Caco-2 (cell line): ENCODE data around the gene ADGRL3. TPM values are rescaled to one million over a fixed set of nuclear protein-coding genes. Genes with fewer than 3 reads are reported as not detected.

ENCODE experiments used
- BruUV-seq: library from RNA; stranded (reverse); fragments of 400-500 nt; replicated peaks from 2 replicates; lab custom pipeline; 2021; lab: Mats Ljungman, UMichigan
- CTCF ChIA-PET: fragments of 300-600 bp; sonication (Branson Sonifier 250); formaldehyde crosslinking; loops from one replicate; lab custom pipeline; 2022; ENCODE audit warnings: antibody characterized with exemption; lab: Charles Lee
- POLR2A ChIA-PET: fragments of 300-600 bp; sonication (Branson Sonifier 250); formaldehyde crosslinking; loops from one replicate; lab custom pipeline; 2022; ENCODE audit warnings: antibody characterized with exemption; lab: Charles Lee
- DNase-seq, 2 experiments: peaks; one replicate each; pipeline versions ENCODE4 v3.0.0 to v3.0.0-alpha.2; 2020 to 2022
- H3K27me3 ChIP-seq: replicated peaks from 2 replicates; pipeline ENCODE4 v1.6.0; 2011; ENCODE audit warnings: low read length; ENCODE audit not compliant: control insufficient read depth, insufficient read depth
- H3K36me3 ChIP-seq: 2 replicates; pipeline ENCODE4 v1.5.1; 2011; ENCODE audit warnings: low read length; ENCODE audit not compliant: control insufficient read depth, insufficient read depth
- H3K4me1 ChIP-seq: fragments of 250-450 bp; sonication (Bioruptor Pico); 2 replicates; pipeline ENCODE4 v1.5.1; 2020; ENCODE audit warnings: mild to moderate bottlenecking
- H3K4me3 ChIP-seq: 2 replicates; pipeline ENCODE4 v1.5.1; 2011; ENCODE audit warnings: low read depth, mild to moderate bottlenecking, control low read depth, low read length
- H3K9me3 ChIP-seq: fragments of 250-450 bp; sonication (Bioruptor Pico); 2 replicates; pipeline ENCODE4 v1.5.1; 2020; ENCODE audit warnings: mild to moderate bottlenecking, moderate library complexity
- H3K27ac Mint-ChIP-seq: one replicate; pipeline ENCODE4 v1.8.0; 2022; ENCODE audit warnings: mixed read lengths; ENCODE audit not compliant: unreplicated experiment
- H3K27me3 Mint-ChIP-seq: one replicate; pipeline ENCODE4 v1.8.0; 2022; ENCODE audit warnings: mixed read lengths; ENCODE audit not compliant: insufficient read depth, unreplicated experiment
- H3K36me3 Mint-ChIP-seq: one replicate; pipeline ENCODE4 v1.8.0; 2022; ENCODE audit warnings: mild to moderate bottlenecking, mixed read lengths; ENCODE audit not compliant: insufficient read depth, unreplicated experiment
- H3K4me1 Mint-ChIP-seq: one replicate; pipeline ENCODE4 v1.8.0; 2022; ENCODE audit warnings: low read depth, mixed read lengths; ENCODE audit not compliant: unreplicated experiment
- H3K4me3 Mint-ChIP-seq: one replicate; pipeline ENCODE4 v1.8.0; 2022; ENCODE audit warnings: mild to moderate bottlenecking, moderate library complexity, mixed read lengths; ENCODE audit not compliant: unreplicated experiment
- H3K9me3 Mint-ChIP-seq: one replicate; pipeline ENCODE4 v1.8.0; 2022; ENCODE audit warnings: mixed read lengths; ENCODE audit not compliant: unreplicated experiment
- intact Hi-C: fragments of 100-400 bp; cut with micrococcal nuclease; formaldehyde crosslinking; loops from one replicate; pipeline ENCODE4 v1.10.0; 2022; ENCODE audit not compliant: unreplicated experiment
- total RNA-seq: library from RNA; stranded (reverse); gene quantifications from 2 replicates; pipeline ENCODE4 v1.2.3, GENCODE V29; 2022
- TF ChIP-seq, protein P1 (sequence below), 2 experiments: fragments of 200-600 bp in 1 of 2; IDR thresholded peaks; 1 replicate in 1 of 2; 2 replicates in 1 of 2; pipeline versions ENCODE4 v1.5.1 to v1.8.0; 2011 to 2022; ENCODE audit warnings: antibody characterized with exemption in 1 of 2, control low read depth in 1 of 2, inconsistent platforms in 1 of 2, low read depth in 1 of 2, low read length in 1 of 2, mild to moderate bottlenecking in 1 of 2, moderate library complexity in 1 of 2; ENCODE audit not compliant: insufficient read depth in 1 of 2, severe bottlenecking in 1 of 2, unreplicated experiment in 1 of 2

ADGRL3 gene
- total RNA-seq, 1 experiment from 2014 or later: 1.5 TPM

DNA sequence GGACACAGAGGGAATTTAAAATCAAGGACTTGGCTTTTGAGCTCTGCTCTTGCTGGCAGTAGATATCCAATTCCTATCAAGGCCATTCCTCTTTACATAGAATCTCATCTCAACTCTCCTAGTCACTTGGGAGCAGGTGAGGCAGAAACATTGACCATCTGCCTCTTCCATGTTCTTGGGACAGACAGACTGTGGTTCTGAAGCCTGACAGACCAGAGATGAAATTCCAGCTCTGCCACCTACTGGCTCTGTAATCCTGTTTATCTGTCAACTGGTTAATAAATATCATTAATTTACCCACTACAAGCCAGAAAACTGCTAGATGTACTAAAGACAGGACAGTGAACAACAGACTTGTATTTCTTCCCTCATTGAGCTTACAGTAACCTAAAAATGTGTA lies 300.8 kb downstream of the ADGRL3 start:
- CTCF ChIA-PET: no interaction called here
- Histone ChIP-seq H3K36me3 (no peaks in the 10 kb centered on the region), H3K27me3 (no peaks in the 10 kb centered on the region), H3K4me1 (no peaks in the 10 kb centered on the region), H3K4me3 (no peak overlapping the region), H3K9me3 (no peaks in the 10 kb centered on the region)
- Mint-ChIP-seq H3K4me3 (no peak overlapping the region), H3K27me3 (no peaks in the 10 kb centered on the region), H3K36me3 (no peaks in the 10 kb centered on the region), H3K9me3 (no peaks in the 10 kb centered on the region), H3K4me1 (no peaks in the 10 kb centered on the region), H3K27ac (no peak overlapping the region)
- TF ChIP-seq, protein P1, sequence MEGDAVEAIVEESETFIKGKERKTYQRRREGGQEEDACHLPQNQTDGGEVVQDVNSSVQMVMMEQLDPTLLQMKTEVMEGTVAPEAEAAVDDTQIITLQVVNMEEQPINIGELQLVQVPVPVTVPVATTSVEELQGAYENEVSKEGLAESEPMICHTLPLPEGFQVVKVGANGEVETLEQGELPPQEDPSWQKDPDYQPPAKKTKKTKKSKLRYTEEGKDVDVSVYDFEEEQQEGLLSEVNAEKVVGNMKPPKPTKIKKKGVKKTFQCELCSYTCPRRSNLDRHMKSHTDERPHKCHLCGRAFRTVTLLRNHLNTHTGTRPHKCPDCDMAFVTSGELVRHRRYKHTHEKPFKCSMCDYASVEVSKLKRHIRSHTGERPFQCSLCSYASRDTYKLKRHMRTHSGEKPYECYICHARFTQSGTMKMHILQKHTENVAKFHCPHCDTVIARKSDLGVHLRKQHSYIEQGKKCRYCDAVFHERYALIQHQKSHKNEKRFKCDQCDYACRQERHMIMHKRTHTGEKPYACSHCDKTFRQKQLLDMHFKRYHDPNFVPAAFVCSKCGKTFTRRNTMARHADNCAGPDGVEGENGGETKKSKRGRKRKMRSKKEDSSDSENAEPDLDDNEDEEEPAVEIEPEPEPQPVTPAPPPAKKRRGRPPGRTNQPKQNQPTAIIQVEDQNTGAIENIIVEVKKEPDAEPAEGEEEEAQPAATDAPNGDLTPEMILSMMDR (IDR thresholded peaks at IDR 0.05; ENCODE audit: insufficient read depth in 1 of 2, low read depth in 1 of 2, low read length in 1 of 2, severe bottlenecking in 1 of 2, unreplicated experiment in 1 of 2): no peak
- DNase-seq: no peak
- POLR2A ChIA-PET: interaction anchor here (0.7 kb wide), 1 partner anchor 55 kb away, joined by 3 read pairs; no protein-coding TSS in a partner anchor
- intact Hi-C loops: no loop called here
- BruUV-seq: no TSS peak

DNA sequence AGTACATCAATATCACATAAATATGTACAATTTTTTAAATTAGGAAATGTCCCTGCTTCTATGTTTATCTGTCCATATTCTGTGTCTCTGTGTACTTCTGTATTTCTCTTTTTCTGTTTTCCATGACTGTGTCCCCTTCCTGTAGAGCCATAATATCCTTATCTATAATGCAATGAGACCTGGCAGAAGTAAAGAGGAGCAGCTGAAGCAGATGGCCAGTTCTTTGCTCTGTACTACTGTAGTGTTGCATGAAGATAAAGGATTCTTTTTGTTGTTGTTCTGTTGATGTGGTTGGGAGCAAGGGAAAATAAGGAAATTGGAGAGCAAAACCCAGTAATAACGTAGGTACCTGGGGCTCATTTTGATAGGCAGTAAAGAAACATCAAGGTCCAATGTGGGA lies 301.7 kb downstream of the ADGRL3 start:
- H3K4me3 Mint-ChIP-seq: no peak overlapping the region
- no peaks in the 10 kb centered on the region for H3K27me3 Mint-ChIP-seq
- CTCF ChIA-PET: no interaction called here
- no peaks in the 10 kb centered on the region for H3K9me3 Mint-ChIP-seq
- no TSS peak for BruUV-seq
- POLR2A ChIA-PET: interaction anchor here (0.7 kb wide), 1 partner anchor 54 kb away, joined by 3 read pairs; no protein-coding TSS in a partner anchor
- Histone ChIP-seq H3K4me1 (no peaks in the 10 kb centered on the region), H3K36me3 (no peaks in the 10 kb centered on the region), H3K4me3 (no peak overlapping the region), H3K27me3 (no peaks in the 10 kb centered on the region), H3K9me3 (no peaks in the 10 kb centered on the region)
- no peak overlapping the region for H3K27ac Mint-ChIP-seq
- intact Hi-C loops: no loop called here
- H3K36me3 Mint-ChIP-seq: no peaks in the 10 kb centered on the region
- no peak for DNase-seq
- TF ChIP-seq, protein P1 (IDR thresholded peaks at IDR 0.05; ENCODE audit: insufficient read depth in 1 of 2, low read depth in 1 of 2, low read length in 1 of 2, severe bottlenecking in 1 of 2, unreplicated experiment in 1 of 2): no peak
- H3K4me1 Mint-ChIP-seq: no peaks in the 10 kb centered on the region

DNA sequence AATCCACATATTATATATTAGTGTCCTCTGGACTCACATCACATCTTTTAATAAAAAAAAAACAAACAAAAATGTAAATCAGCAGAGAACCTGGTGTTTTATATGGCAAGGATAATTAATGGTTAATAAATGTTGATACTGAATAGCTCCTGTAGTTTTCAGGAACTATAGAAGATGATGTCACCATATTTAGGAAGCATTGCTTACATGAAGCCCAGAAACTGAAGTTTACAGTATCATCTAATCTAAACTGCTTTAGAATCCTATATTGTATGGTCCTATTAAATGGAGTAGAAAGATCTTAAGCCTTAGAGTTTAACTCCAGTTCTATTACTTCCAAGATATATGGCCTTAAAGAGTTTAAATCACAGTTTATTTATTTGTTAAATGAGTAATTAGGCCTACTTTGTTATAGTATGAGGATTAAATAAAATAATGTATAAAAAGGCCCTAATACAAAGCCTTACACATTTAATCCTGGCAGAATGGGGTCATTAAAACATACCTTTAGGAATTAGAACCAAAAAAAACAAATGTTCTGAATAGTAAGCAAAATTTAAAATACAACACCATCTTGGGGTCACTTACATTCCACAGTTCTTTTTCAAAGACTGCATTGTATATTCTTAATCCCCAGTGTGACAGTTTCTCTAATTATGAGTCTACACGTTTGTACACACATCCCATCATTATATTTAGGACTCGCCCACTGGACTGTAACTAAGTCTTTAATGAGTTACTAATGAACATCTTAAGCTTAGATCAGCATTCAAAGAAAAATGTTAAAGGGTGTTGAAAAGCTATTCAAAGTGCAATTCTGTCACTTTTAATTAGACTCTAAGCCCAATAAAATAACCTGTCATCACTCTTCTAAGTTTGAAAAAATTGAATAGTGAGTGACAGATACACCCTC lies 305.9 kb downstream of the ADGRL3 start:
- no peak for DNase-seq
- Histone ChIP-seq H3K36me3 (no peaks in the 10 kb centered on the region), H3K9me3 (no peaks in the 10 kb centered on the region), H3K4me1 (no peaks in the 10 kb centered on the region), H3K4me3 (no peak overlapping the region), H3K27me3 (no peaks in the 10 kb centered on the region)
- Mint-ChIP-seq H3K27ac (no peak overlapping the region), H3K36me3 (no peaks in the 10 kb centered on the region), H3K4me3 (no peak overlapping the region), H3K9me3 (peaks cover 10% of the 10 kb centered on the region), H3K27me3 (no peaks in the 10 kb centered on the region), H3K4me1 (no peaks in the 10 kb centered on the region)
- CTCF ChIA-PET: interaction anchor here (0.6 kb wide), 1 partner anchor 336 kb away, joined by 4 read pairs; no protein-coding TSS in a partner anchor
- TF ChIP-seq, protein P1 (IDR thresholded peaks at IDR 0.05; ENCODE audit: insufficient read depth in 1 of 2, low read depth in 1 of 2, low read length in 1 of 2, severe bottlenecking in 1 of 2, unreplicated experiment in 1 of 2): no peak
- BruUV-seq: no TSS peak
- intact Hi-C loops: no loop called here
- POLR2A ChIA-PET: no interaction called here
